Fibroblast of mammary gland (primary cell): ENCODE measurements around the gene DENND4B.
"Not testable (repeated sequence)": the region's sequence is repeated elsewhere in the genome, so short reads cannot be mapped to it uniquely, and the experiment has no call there.

Source experiments
- DNase-seq: peaks from one replicate; pipeline ENCODE4 v3.0.0-alpha.2; 2010; ENCODE audit warnings: low read depth
- H3K4me3 ChIP-seq: 2 replicates; pipeline ENCODE4 v1.5.1; 2011; ENCODE audit warnings: low read depth, mild to moderate bottlenecking, low read length, moderate library complexity; ENCODE audit not compliant: control insufficient read depth
- CTCF ChIP-seq: conservative IDR thresholded peaks from 2 replicates; pipeline ENCODE4 v1.5.1; 2011; ENCODE audit warnings: low read depth, low read length, inconsistent platforms; ENCODE audit not compliant: control insufficient read depth, insufficient read depth

DENND4B gene

GRCh38 chr1:153906396-153906795, 40.1 kb downstream of the DENND4B start:
- no peak for TF ChIP-seq CTCF
- DNase-seq = no peak
- H3K4me3 ChIP-seq = no peak overlapping the region

GRCh38 chr1:153905908-153906307, 40.6 kb downstream of the DENND4B start:
- not testable (repeated sequence) for H3K4me3 ChIP-seq, DNase-seq

- no peak overlapping the region for H3K4me3 ChIP-seq
- no peak for TF ChIP-seq CTCF
- DNase-seq = peak; percentile 59
Observed at GRCh38 chr1:153903841-153904455, 42.6 kb downstream of the DENND4B start.

GRCh38 chr1:153899509-153899908, 47.0 kb downstream of the DENND4B start:
- TF ChIP-seq CTCF = no peak
- no peak for DNase-seq
- H3K4me3 ChIP-seq = no peak overlapping the region

GRCh38 chr1:153895866-153896265, 50.7 kb downstream of the DENND4B start:
- DNase-seq, H3K4me3 ChIP-seq: not testable (repeated sequence)

- H3K4me3 ChIP-seq, DNase-seq: not testable (repeated sequence)
Observed at GRCh38 chr1:153891042-153891441, 55.5 kb downstream of the DENND4B start.

- no peak overlapping the region for H3K4me3 ChIP-seq
- TF ChIP-seq CTCF = no peak
- DNase-seq = no peak
Observed at GRCh38 chr1:153888533-153888932, 58.0 kb downstream of the DENND4B start.

- no peak overlapping the region for H3K4me3 ChIP-seq
- no peak for TF ChIP-seq CTCF
- DNase-seq = no peak
Observed at GRCh38 chr1:153886127-153886526, 60.4 kb downstream of the DENND4B start.
